Keratinocyte (primary cell): Measurements from ENCODE around the gene TTC22. TPM values are rescaled to one million over a fixed set of nuclear protein-coding genes. Genes with fewer than 3 reads are reported as not detected.

ENCODE experiments used
- DNase-seq: peaks from one replicate; pipeline ENCODE4 v3.0.0-alpha.2; 2011; ENCODE audit warnings: low read depth, missing footprints, low spot score
- FAIRE-seq: peaks from 2 replicates; lab custom pipeline; 2011; peaks lifted over from hg19 to GRCh38; lab: Jason Lieb, UNC
- H2AFZ ChIP-seq: 2 replicates; pipeline ENCODE4 v1.6.0; 2012; ENCODE audit warnings: low read length, control low read depth, inconsistent platforms; ENCODE audit not compliant: control insufficient read depth
- H3K27ac ChIP-seq: 2 replicates; pipeline ENCODE4 v1.5.1; 2011; ENCODE audit warnings: low read length; ENCODE audit not compliant: control insufficient read depth, insufficient read depth
- H3K27me3 ChIP-seq: 3 replicates; pipeline ENCODE4 v1.6.0; 2011; ENCODE audit warnings: low read length; ENCODE audit not compliant: control insufficient read depth, insufficient read depth; ENCODE audit errors: extremely low read depth
- H3K36me3 ChIP-seq, 2 experiments: 2 replicates in 1 of 2; 3 replicates in 1 of 2; pipeline ENCODE4 v1.5.1; 2011; ENCODE audit warnings: low read length in 2 of 2, mild to moderate bottlenecking in 1 of 2; ENCODE audit not compliant: control insufficient read depth in 2 of 2, insufficient read depth in 2 of 2; ENCODE audit errors: extremely low read depth in 1 of 2
- H3K4me1 ChIP-seq: 3 replicates; pipeline ENCODE4 v1.5.1; 2011; ENCODE audit warnings: low read length; ENCODE audit not compliant: control insufficient read depth, insufficient read depth; ENCODE audit errors: extremely low read depth
- H3K4me2 ChIP-seq: 3 replicates; pipeline ENCODE4 v1.6.0; 2011; ENCODE audit warnings: low read depth, low read length; ENCODE audit not compliant: control insufficient read depth, insufficient read depth; ENCODE audit errors: extremely low read depth
- H3K4me3 ChIP-seq, 3 experiments: fragments of 200-600 bp in 1 of 3; sonication (generic) in 1 of 3; 2 replicates in 2 of 3; 3 replicates in 1 of 3; pipeline ENCODE4 v1.5.1; 2011 to 2016; ENCODE audit warnings: low read length in 3 of 3, mild to moderate bottlenecking in 3 of 3, control low read depth in 2 of 3, inconsistent platforms in 1 of 3, low read depth in 1 of 3, mixed read lengths in 1 of 3, mixed run types in 1 of 3, moderate library complexity in 1 of 3; ENCODE audit not compliant: control insufficient read depth in 2 of 3, insufficient read depth in 2 of 3; ENCODE audit errors: extremely low read depth in 1 of 3
- H3K79me2 ChIP-seq: 2 replicates; pipeline ENCODE4 v1.6.0; 2012; ENCODE audit warnings: low read length; ENCODE audit not compliant: control insufficient read depth, insufficient read depth
- H3K9ac ChIP-seq: 3 replicates; pipeline ENCODE4 v1.6.0; 2011; ENCODE audit warnings: low read length; ENCODE audit not compliant: control insufficient read depth, insufficient read depth; ENCODE audit errors: extremely low read depth
- H3K9me1 ChIP-seq: 3 replicates; pipeline ENCODE4 v1.6.0; 2011; ENCODE audit warnings: low read length; ENCODE audit not compliant: control insufficient read depth, insufficient read depth; ENCODE audit errors: extremely low read depth
- H3K9me3 ChIP-seq: 2 replicates; pipeline ENCODE4 v1.5.1; 2012; ENCODE audit warnings: low read depth, low read length; ENCODE audit not compliant: control insufficient read depth
- H4K20me1 ChIP-seq: 3 replicates; pipeline ENCODE4 v1.6.0; 2011; ENCODE audit warnings: low read length; ENCODE audit not compliant: control insufficient read depth, insufficient read depth; ENCODE audit errors: extremely low read depth
- CTCF ChIP-seq, 3 experiments: IDR thresholded peaks in 1 of 3; conservative IDR thresholded peaks in 1 of 3; optimal IDR thresholded peaks in 1 of 3; 2 replicates in 2 of 3; 3 replicates in 1 of 3; pipeline versions ENCODE3 to v1.5.1; 2011; ENCODE audit warnings: low read length in 3 of 3, mild to moderate bottlenecking in 3 of 3, moderate library complexity in 2 of 3, control low read depth in 1 of 3, inconsistent platforms in 1 of 3; ENCODE audit not compliant: insufficient read depth in 2 of 3; ENCODE audit errors: extremely low read depth in 1 of 3
- EZH2 ChIP-seq: IDR thresholded peaks from one replicate; pipeline ENCODE4 v1.6.1; 2012; ENCODE audit warnings: inconsistent platforms, mild to moderate bottlenecking, low read length, moderate library complexity
- dilution Hi-C: fragments of 300-500 bp; cut with MboI; formaldehyde crosslinking; loops from one replicate; pipeline ENCODE4 v1.7.0; 2020; ENCODE audit warnings: low sequenced_read_pairs; ENCODE audit not compliant: extremely low pct_ligation_motif_present
- polyA plus RNA-seq, 5 experiments: library from polyadenylated mRNA; depleted of rRNA in 3 of 5; stranded (reverse) in 3 of 5; stranded (forward) in 1 of 5; unstranded in 1 of 5; fragments of >200 nt; gene quantifications; 1 replicate in 1 of 5; 2 replicates in 3 of 5; 3 replicates in 1 of 5; pipeline versions ENCODE4 v1.2.1 to v1.2.3, GENCODE V29; 2011 to 2012; ENCODE audit warnings: missing spikeins in 2 of 5, low read depth in 1 of 5, low replicate concordance in 1 of 5

Gene TTC22
- polyA plus RNA-seq, 1 donor (not counting 4 experiments of a cell fraction or from before 2014, with no cell fraction given): 5.1 TPM

DNA sequence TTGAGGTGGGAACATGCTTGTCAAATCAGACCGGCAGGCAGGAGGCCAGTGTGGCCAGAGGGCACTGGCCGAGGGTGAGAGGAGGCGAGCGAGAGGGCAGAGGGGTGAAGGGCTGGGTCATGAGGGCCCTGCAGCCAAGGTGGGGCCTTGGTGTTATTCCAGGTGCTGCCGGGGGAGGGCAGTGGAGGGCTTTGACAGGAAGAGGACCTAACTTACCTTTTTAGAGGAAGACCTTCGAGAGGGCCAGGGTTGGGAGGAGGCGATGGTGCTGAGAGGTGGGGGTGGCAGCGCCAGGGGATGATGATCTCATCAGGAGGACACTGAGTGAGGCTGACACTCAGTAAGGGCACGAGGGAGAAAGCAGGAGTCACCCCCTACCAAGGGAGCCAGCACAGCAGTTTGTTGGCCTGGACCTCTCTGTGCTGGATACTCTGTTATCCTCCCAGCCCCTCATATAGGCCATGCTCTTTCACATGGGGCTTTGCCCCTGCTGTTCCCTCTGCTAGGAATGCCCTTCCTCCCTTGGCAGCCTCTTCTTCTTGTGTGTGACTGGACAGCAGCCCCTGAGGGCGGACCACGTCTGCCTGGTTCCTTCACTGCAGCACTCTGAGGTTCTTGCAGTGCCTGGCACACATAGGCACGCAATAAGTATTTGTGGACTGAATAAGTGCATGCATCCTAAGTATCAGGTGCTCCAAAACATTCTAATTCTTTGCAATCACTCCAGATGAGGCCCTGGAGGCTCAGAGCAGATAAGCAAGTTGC is 7.5 kb upstream of the TTC22 start:
- no peak overlapping the region for H2AFZ ChIP-seq
- no peaks in the 10 kb centered on the region for H3K9me1 ChIP-seq
- no peaks in the 10 kb centered on the region for H3K27me3 ChIP-seq
- no peaks in the 10 kb centered on the region for H3K36me3 ChIP-seq
- no peak overlapping the region for H3K27ac ChIP-seq
- no peak overlapping the region for H3K9ac ChIP-seq
- dilution Hi-C loops: no loop called here
- no peak overlapping the region for H3K4me2 ChIP-seq
- peaks cover 6% of the 10 kb centered on the region for H3K4me1 ChIP-seq
- no peak overlapping the region for H3K4me3 ChIP-seq
- TF ChIP-seq CTCF (optimal IDR thresholded peaks at IDR 0.05 in 1 of 3, IDR thresholded peaks at IDR 0.05 in 1 of 3, conservative IDR thresholded peaks at IDR 0.05 in 1 of 3; ENCODE audit: extremely low read depth in 1 of 3, insufficient read depth in 2 of 3, low read length in 3 of 3) (peak in 2 of 3 experiments; percentile 37 to 43), EZH2 (no peak)
- no peaks in the 10 kb centered on the region for H3K9me3 ChIP-seq
- peak; percentile 23 for FAIRE-seq
- H3K79me2 ChIP-seq: no peaks in the 10 kb centered on the region
- no peaks in the 10 kb centered on the region for H4K20me1 ChIP-seq
- no peak for DNase-seq

- H3K27ac ChIP-seq: no peak overlapping the region
- H3K36me3 ChIP-seq: no peaks in the 10 kb centered on the region
- H3K4me1 ChIP-seq: peaks cover 6% of the 10 kb centered on the region
- H3K4me2 ChIP-seq: no peak overlapping the region
- H2AFZ ChIP-seq: no peak overlapping the region
- H3K9me1 ChIP-seq: no peaks in the 10 kb centered on the region
- H3K9me3 ChIP-seq: no peaks in the 10 kb centered on the region
- TF ChIP-seq EZH2 (no peak), CTCF (optimal IDR thresholded peaks at IDR 0.05 in 1 of 3, IDR thresholded peaks at IDR 0.05 in 1 of 3, conservative IDR thresholded peaks at IDR 0.05 in 1 of 3; ENCODE audit: extremely low read depth in 1 of 3, insufficient read depth in 2 of 3, low read length in 3 of 3) (no peak)
- no peak overlapping the region for H3K9ac ChIP-seq
- no peaks in the 10 kb centered on the region for H3K79me2 ChIP-seq
- no peak for FAIRE-seq
- no peak overlapping the region for H3K4me3 ChIP-seq
- H3K27me3 ChIP-seq: no peaks in the 10 kb centered on the region
- dilution Hi-C loops: no loop called here
- no peak for DNase-seq
- no peaks in the 10 kb centered on the region for H4K20me1 ChIP-seq
Measured at GRCh38 chr1:54807756-54808155, 6.6 kb upstream of the TTC22 start.
